K562 (cell line): ENCODE results near the gene BEST1. TPM values are rescaled to one million over a fixed set of nuclear protein-coding genes. Genes with fewer than 3 reads are reported as not detected.

Source experiments
- BHLHE40 ChIP-seq: IDR thresholded peaks from 2 replicates; pipeline ENCODE4 v1.6.1; 2011; ENCODE audit warnings: low read length, improper control_type of control experiment
- CTBP1 ChIP-seq: fragments of 450-650 bp; IDR thresholded peaks from 2 replicates; pipeline ENCODE4 v1.6.1; 2016; ENCODE audit warnings: borderline replicate concordance
- DIDO1 ChIP-seq: fragments of 450-650 bp; IDR thresholded peaks from 2 replicates; pipeline ENCODE4 v1.6.1; 2016; ENCODE audit warnings: low read depth, missing biosample characterization, missing genetic modification characterization
- DPF2 ChIP-seq: fragments of 450-650 bp; IDR thresholded peaks from 2 replicates; pipeline ENCODE4 v1.6.1; 2016
- EWSR1 ChIP-seq: fragments of 450-650 bp; IDR thresholded peaks from 2 replicates; pipeline ENCODE4 v1.6.1; 2018; ENCODE audit warnings: borderline replicate concordance, mild to moderate bottlenecking, low read depth, moderate library complexity; ENCODE audit not compliant: partially characterized antibody
- FOXK1 ChIP-seq: sonication (generic); formaldehyde crosslinking; IDR thresholded peaks from 2 replicates; pipeline ENCODE4 v1.8.0; 2022; ENCODE audit warnings: missing genetic modification reagents, mild to moderate bottlenecking, borderline replicate concordance
- JUN ChIP-seq, 2 experiments: sonication (generic) in 1 of 2; formaldehyde crosslinking in 1 of 2; IDR thresholded peaks; 2 replicates each; pipeline versions ENCODE4 v1.6.1 to v1.8.0; 2012 to 2022; ENCODE audit warnings: borderline replicate concordance in 2 of 2, mild to moderate bottlenecking in 2 of 2, improper control_type of control experiment in 1 of 2, low read depth in 1 of 2, low read length in 1 of 2, missing genetic modification reagents in 1 of 2
- JUND ChIP-seq, 2 experiments: IDR thresholded peaks; 2 replicates in 1 of 2; 3 replicates in 1 of 2; pipeline ENCODE4 v1.6.1; 2011; ENCODE audit warnings: borderline replicate concordance in 2 of 2, low read depth in 2 of 2, low read length in 2 of 2, improper control_type of control experiment in 1 of 2, missing biosample characterization in 1 of 2, missing genetic modification characterization in 1 of 2, missing genetic modification reagents in 1 of 2
- LEF1 ChIP-seq: fragments of 450-650 bp; IDR thresholded peaks from 2 replicates; pipeline ENCODE4 v1.6.1; 2016; ENCODE audit warnings: mild to moderate bottlenecking
- MED1 ChIP-seq: sonication (generic); formaldehyde crosslinking; IDR thresholded peaks from 2 replicates; pipeline ENCODE4 v1.8.1; 2023; ENCODE audit warnings: missing genetic modification reagents, borderline replicate concordance
- NFIC ChIP-seq: fragments of 450-650 bp; IDR thresholded peaks from 2 replicates; pipeline ENCODE4 v1.6.1; 2017; ENCODE audit warnings: mild to moderate bottlenecking, inconsistent platforms
- PHTF2 ChIP-seq: fragments of 250-450 bp; sonication (Bioruptor Pico); IDR thresholded peaks from 2 replicates; pipeline ENCODE4 v1.5.0; 2021; ENCODE audit warnings: mild to moderate bottlenecking
- PRDM10 ChIP-seq: fragments of 450-650 bp; IDR thresholded peaks from 2 replicates; pipeline ENCODE4 v1.6.1; 2018; ENCODE audit not compliant: partially characterized antibody
- PYGO2 ChIP-seq: fragments of 450-650 bp; IDR thresholded peaks from 2 replicates; pipeline ENCODE4 v1.6.1; 2016; ENCODE audit warnings: mild to moderate bottlenecking, missing genetic modification characterization, moderate library complexity, missing compliant biosample characterization
- RBM22 ChIP-seq: fragments of 200-400 bp; formaldehyde crosslinking; IDR thresholded peaks from 2 replicates; pipeline ENCODE4 v1.6.1; 2018; ENCODE audit warnings: low read length, low read depth; ENCODE audit not compliant: poor library complexity, severe bottlenecking
- SMAD2 ChIP-seq: fragments of 150-350 bp; IDR thresholded peaks from 2 replicates; pipeline ENCODE4 v1.6.1; 2014; ENCODE audit warnings: low read depth, mild to moderate bottlenecking, low read length
- SMARCE1 ChIP-seq: fragments of 450-650 bp; IDR thresholded peaks from 2 replicates; pipeline ENCODE4 v1.7.1; 2016; ENCODE audit warnings: mild to moderate bottlenecking
- TEAD2 ChIP-seq: fragments of 450-650 bp; IDR thresholded peaks from 2 replicates; pipeline ENCODE4 v1.6.1; 2016; ENCODE audit warnings: missing genetic modification characterization, control low read depth, missing compliant biosample characterization
- THAP12 ChIP-seq: fragments of 250-450 bp; sonication (Bioruptor Pico); IDR thresholded peaks from 2 replicates; pipeline ENCODE4 v1.9.0; 2021; ENCODE audit warnings: mild to moderate bottlenecking, inconsistent platforms
- TRIM24 ChIP-seq, 2 experiments: fragments of 450-650 bp; IDR thresholded peaks; 2 replicates each; pipeline ENCODE4 v1.6.1; 2016
- WHSC1 ChIP-seq: IDR thresholded peaks from one replicate; pipeline ENCODE4 v1.6.1; 2012; ENCODE audit warnings: low read length, control low read depth, inconsistent platforms
- ZNF143 ChIP-seq: sonication (generic); formaldehyde crosslinking; IDR thresholded peaks from 2 replicates; pipeline ENCODE4 v1.9.0; 2022; ENCODE audit warnings: mild to moderate bottlenecking, missing genetic modification reagents
- ZNF239 ChIP-seq: fragments of 250-450 bp; sonication (Bioruptor Pico); IDR thresholded peaks from 2 replicates; pipeline ENCODE4 v1.4.0; 2020; ENCODE audit warnings: mild to moderate bottlenecking
- ZNF764 ChIP-seq: fragments of 250-450 bp; sonication (Bioruptor Pico); IDR thresholded peaks from 2 replicates; pipeline ENCODE4 v1.4.0; 2020; ENCODE audit warnings: low read depth, mild to moderate bottlenecking, moderate library complexity
- ZNF780A ChIP-seq: fragments of 250-450 bp; sonication (Bioruptor Pico); IDR thresholded peaks from 2 replicates; pipeline ENCODE4 v1.5.0; 2021; ENCODE audit warnings: mild to moderate bottlenecking
- ZSCAN29 ChIP-seq: fragments of 450-650 bp; IDR thresholded peaks from 2 replicates; pipeline ENCODE4 v1.6.1; 2017
- ZZZ3 ChIP-seq: fragments of 450-650 bp; IDR thresholded peaks from 2 replicates; pipeline ENCODE4 v1.6.1; 2016; ENCODE audit warnings: antibody characterized with exemption, mild to moderate bottlenecking, moderate library complexity
- polyA plus RNA-seq, 8 experiments: library from polyadenylated mRNA; depleted of rRNA in 4 of 8; stranded (reverse) in 5 of 8; unstranded in 3 of 8; fragments of >200 nt; fragmentation: Nextera tagmentation in 2 of 8; fragmentation: Illumina TruSeq in 1 of 8; extraction: Ambion mirVana in 2 of 8; extraction: Trizol in 1 of 8; gene quantifications; 2 replicates each; pipeline versions ENCODE4 v1.2.1 to v1.2.3, GENCODE V29; 2011 to 2014; ENCODE audit warnings: inconsistent platforms in 1 of 8, missing spikeins in 1 of 8
- total RNA-seq, 7 experiments: library from RNA; depleted of rRNA in 6 of 7; stranded (reverse); fragments of >200 nt in 6 of 7; fragmentation: Illumina TruSeq in 2 of 7; extraction: Trizol in 2 of 7; gene quantifications; 2 replicates each; pipeline versions ENCODE4 v1.2.1 to v1.2.3, GENCODE V29; 2011 to 2021; ENCODE audit warnings: low replicate concordance in 1 of 7

BEST1 gene
- total and polyA plus RNA-seq, 9 of the 15 experiments (the other 6 are each of a cell fraction or from before 2014, with no cell fraction given): 0.07 to 1.3 (median 0.40) TPM

- TF ChIP-seq LEF1 (no peak), CTBP1 (peak; percentile 59), ZNF764 (no peak), NFIC (no peak), TEAD2 (tag) (no peak), ZZZ3 (no peak), SMARCE1 (peak; percentile 48; the same call in 1 of the 2 replicates), BHLHE40 (no peak), TRIM24 (IDR thresholded peaks at IDR 0.05) (peak in 1 of 2 experiments; percentile 24; a peak in 1 of 4 replicates), EWSR1 (no peak), ZNF239 (CRISPR knock-in tag) (no peak), PRDM10 (no peak), THAP12 (CRISPR knock-in tag) (no peak), DIDO1 (no peak), MED1 (CRISPR knock-in tag) (no peak), FOXK1 (no peak), SMAD2 (no peak), ZSCAN29 (no peak), ZNF143 (CRISPR knock-in tag) (no peak), DPF2 (peak; percentile 60; the same call in 1 of the 2 replicates), JUN (IDR thresholded peaks at IDR 0.05; ENCODE audit: borderline replicate concordance, low read depth, low read length) (peak; percentile 71), JUN (CRISPR knock-in tag; IDR thresholded peaks at IDR 0.05; ENCODE audit: borderline replicate concordance) (no peak), RBM22 (no peak), PHTF2 (CRISPR knock-in tag) (no peak), PYGO2 (tag) (no peak), WHSC1 (no peak), ZNF780A (CRISPR knock-in tag) (no peak), JUND (IDR thresholded peaks at IDR 0.05; ENCODE audit: borderline replicate concordance, low read depth, low read length) (peak; percentile 78), JUND (tag; IDR thresholded peaks at IDR 0.05; ENCODE audit: borderline replicate concordance, low read depth, low read length) (peak; percentile 41; the same call in 1 of the 3 replicates)
These were observed 9.0 kb downstream of the BEST1 start (continued) for GRCh38 chr11:61959114-61959513.
